Lung (tissue), 12 donors: ENCODE measurements around the gene TOM1L2. TPM values are rescaled to one million over a fixed set of nuclear protein-coding genes. Genes with fewer than 3 reads are reported as not detected.

Experiments
- ATAC-seq: fragments of 200-7000 bp; cut with Tn5 transposase; one replicate; pipeline ENCODE4 v1.9.1; 2020; ENCODE audit warnings: moderate number of reproducible peaks; ENCODE audit not compliant: insufficient read depth, low FRiP score
- DNase-seq, 3 donors: peaks; one replicate each; pipeline ENCODE4 v3.0.0-alpha.2; 2013 to 2017
- H3K27ac ChIP-seq, 2 donors: one replicate each; pipeline ENCODE4 v1.5.1; 2013; ENCODE audit warnings: mild to moderate bottlenecking in 2 of 2, moderate library complexity in 2 of 2, control low read depth in 1 of 2, inconsistent platforms in 1 of 2, low read depth in 1 of 2, low read length in 1 of 2
- H3K27me3 ChIP-seq, 3 donors: one replicate each; pipeline ENCODE4 v1.5.1; 2013; ENCODE audit warnings: low read length in 2 of 3; ENCODE audit not compliant: control insufficient read depth in 3 of 3, insufficient read depth in 3 of 3
- H3K36me3 ChIP-seq, 4 donors: one replicate each; pipeline ENCODE4 v1.5.1; 2013; ENCODE audit warnings: low read length in 4 of 4, mild to moderate bottlenecking in 1 of 4, moderate library complexity in 1 of 4; ENCODE audit not compliant: control insufficient read depth in 4 of 4, insufficient read depth in 4 of 4
- H3K4me1 ChIP-seq, 5 donors: one replicate each; pipeline ENCODE4 v1.5.1; 2013; ENCODE audit warnings: low read length in 5 of 5, mild to moderate bottlenecking in 2 of 5, moderate library complexity in 1 of 5; ENCODE audit not compliant: control insufficient read depth in 5 of 5, insufficient read depth in 5 of 5
- H3K4me3 ChIP-seq: one replicate; pipeline ENCODE4 v1.5.1; 2013; ENCODE audit warnings: mild to moderate bottlenecking, control low read depth, moderate library complexity
- H3K9ac ChIP-seq, 2 donors: one replicate each; pipeline ENCODE4 v1.5.1; 2013; ENCODE audit warnings: low read length in 2 of 2, control low read depth in 1 of 2; ENCODE audit not compliant: insufficient read depth in 1 of 2
- H3K9me3 ChIP-seq, 4 donors: one replicate each; pipeline ENCODE4 v1.5.1; 2013; ENCODE audit warnings: low read length in 3 of 4, mild to moderate bottlenecking in 1 of 4, moderate library complexity in 1 of 4; ENCODE audit not compliant: control insufficient read depth in 4 of 4, insufficient read depth in 3 of 4
- WGBS, 2 donors: extraction: QIAGEN DNeasy Blood & Tissue Kit; methylation state at CpG; one replicate each; pipeline ENCODE4 v1.1.7; 2013; 5-methylcytosine and 5-hydroxymethylcytosine counted together
- polyA plus RNA-seq, 2 donors: library from polyadenylated mRNA; stranded (reverse); fragments of 200-250 nt; gene quantifications; one replicate each; pipeline ENCODE4 v1.2.1, GENCODE V29; 2013
- total RNA-seq, 2 donors: library from RNA; depleted of rRNA in 1 of 2; stranded (reverse); fragments of >200 nt in 1 of 2; gene quantifications; one replicate each; pipeline ENCODE4 v1.2.1, GENCODE V29; 2014 to 2021
- TF ChIP-seq, protein P1 (sequence below): IDR thresholded peaks from 2 replicates; pipeline ENCODE4 v1.5.1; 2012; ENCODE audit warnings: mild to moderate bottlenecking; ENCODE audit errors: control extremely low read depth, extremely low read depth
- donor health status: control.
- donor health status: control.
- donor health status: Bipolar disorder and iron deficiency.
- donor health status: healthy.
- donor health status: DM: yes; HTN: yes; CAD: no.

Gene TOM1L2
- total and polyA plus RNA-seq, 4 donors, result 21.5 to 56.5 (median 35.8) TPM

DNA sequence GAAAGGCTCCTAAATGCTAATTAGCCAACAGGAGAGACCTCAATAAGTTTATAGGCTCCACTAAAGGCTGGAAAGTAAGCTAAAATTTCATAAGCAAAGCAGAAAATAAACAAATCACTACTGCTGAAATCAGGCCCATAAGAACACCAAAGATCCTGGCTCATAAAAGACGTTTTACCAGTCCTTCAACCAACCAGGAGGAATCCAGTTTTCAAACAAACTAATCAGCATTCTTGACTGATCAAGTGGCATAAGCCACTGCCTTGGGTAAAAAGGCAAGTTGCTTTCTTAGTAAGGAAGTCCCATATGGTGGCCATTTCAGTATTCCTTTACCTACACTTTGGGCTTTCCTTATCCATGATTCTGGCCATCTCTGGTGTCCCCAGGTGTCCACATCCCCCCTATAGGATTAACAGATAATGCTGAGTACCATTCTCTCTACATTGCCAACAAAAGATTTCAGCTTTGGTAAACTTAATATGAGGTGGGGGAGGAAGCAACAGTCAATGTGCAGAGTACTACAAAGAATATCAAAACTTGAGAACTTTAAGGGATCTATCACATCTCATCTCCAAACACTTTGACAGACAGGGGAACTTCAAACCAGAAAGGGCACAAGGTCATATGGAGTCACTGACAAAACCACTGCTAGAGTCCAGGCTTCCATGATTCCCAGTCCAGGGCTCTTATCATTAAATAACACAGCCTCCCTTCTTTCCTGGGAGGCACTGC, 1.3 kb downstream of the TOM1L2 start:
- TF ChIP-seq, protein P1, sequence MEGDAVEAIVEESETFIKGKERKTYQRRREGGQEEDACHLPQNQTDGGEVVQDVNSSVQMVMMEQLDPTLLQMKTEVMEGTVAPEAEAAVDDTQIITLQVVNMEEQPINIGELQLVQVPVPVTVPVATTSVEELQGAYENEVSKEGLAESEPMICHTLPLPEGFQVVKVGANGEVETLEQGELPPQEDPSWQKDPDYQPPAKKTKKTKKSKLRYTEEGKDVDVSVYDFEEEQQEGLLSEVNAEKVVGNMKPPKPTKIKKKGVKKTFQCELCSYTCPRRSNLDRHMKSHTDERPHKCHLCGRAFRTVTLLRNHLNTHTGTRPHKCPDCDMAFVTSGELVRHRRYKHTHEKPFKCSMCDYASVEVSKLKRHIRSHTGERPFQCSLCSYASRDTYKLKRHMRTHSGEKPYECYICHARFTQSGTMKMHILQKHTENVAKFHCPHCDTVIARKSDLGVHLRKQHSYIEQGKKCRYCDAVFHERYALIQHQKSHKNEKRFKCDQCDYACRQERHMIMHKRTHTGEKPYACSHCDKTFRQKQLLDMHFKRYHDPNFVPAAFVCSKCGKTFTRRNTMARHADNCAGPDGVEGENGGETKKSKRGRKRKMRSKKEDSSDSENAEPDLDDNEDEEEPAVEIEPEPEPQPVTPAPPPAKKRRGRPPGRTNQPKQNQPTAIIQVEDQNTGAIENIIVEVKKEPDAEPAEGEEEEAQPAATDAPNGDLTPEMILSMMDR, result no peak
- DNase-seq, result peak in 2 of 3 donors; percentile 39 to 61
- no peaks in the 10 kb centered on the region for H3K9me3 ChIP-seq
- H3K27me3 ChIP-seq, result no peaks in the 10 kb centered on the region
- peaks cover 0 to 3% (median 0%) of the 10 kb centered on the region in 4 donors for H3K36me3 ChIP-seq
- peaks cover 2 to 20% (median 9%) of the 10 kb centered on the region in 5 donors for H3K4me1 ChIP-seq
- H3K4me3 ChIP-seq, result no peak overlapping the region
- ATAC-seq, result no peak
- 25 to 72% methylated on average over 1 of the region's 1 CpG for WGBS, 2 donors
- H3K9ac ChIP-seq, result peak overlapping the region in 1 of 2 donors; percentile 76
- H3K27ac ChIP-seq, result peak overlapping the region; percentile 90 to 98

DNA sequence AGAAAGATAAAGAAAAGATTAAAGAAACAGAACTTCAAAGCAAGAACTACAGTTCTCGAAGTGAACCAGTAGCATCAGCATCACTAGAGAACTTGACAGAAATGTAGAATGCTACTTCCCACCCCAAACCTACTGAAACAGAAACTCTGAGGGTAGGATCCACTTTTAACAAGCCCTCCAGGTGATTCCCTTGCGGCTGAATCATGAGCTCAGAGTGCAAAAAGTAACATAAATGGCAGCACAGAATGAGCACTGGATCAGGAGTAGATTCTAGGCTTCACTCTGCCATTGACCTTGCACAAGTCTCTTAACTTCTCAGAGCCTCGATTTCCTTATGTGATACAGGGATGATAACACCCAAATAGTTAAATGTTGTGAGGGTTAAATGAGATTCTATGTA, 5.8 kb downstream of the TOM1L2 start:
- DNase-seq (no peak), ATAC-seq (no peak)
- 89 to 90% methylated on average over 3 of the region's 3 CpGs for WGBS, 2 donors
- Histone ChIP-seq H3K9ac (no peak overlapping the region), H3K27me3 (no peaks in the 10 kb centered on the region), H3K27ac (no peak overlapping the region), H3K4me1 (peaks cover 4 to 17% (median 11%) of the 10 kb centered on the region in 5 donors), H3K9me3 (no peaks in the 10 kb centered on the region), H3K36me3 (no peaks in the 10 kb centered on the region), H3K4me3 (no peak overlapping the region)
- TF ChIP-seq, protein P1, result no peak

DNA sequence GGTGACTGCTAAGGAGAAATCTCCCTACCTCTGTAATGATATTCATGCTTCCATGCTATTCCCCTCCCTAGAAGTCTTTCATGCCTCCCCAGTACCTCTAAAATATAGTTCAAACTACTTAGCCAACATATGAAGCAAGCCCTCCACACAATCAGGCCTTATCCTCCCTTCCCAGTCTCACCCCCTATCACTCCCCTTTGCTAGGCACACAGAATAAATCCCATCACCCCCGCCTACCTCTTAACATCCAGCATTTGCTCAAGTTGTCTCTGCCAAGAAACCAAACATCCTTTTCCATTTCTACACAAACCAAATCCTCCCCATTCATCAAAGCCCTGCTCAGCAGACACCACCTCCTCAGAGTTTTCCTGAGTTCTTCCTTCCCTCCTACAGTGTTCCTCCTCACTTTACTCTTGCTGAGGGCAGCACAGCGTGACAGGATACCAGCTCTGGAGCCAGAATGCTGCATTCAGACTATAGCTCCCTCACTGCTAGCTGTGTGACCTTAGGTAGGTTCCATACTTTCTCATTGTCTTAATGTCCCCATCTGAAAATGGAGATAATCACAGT, 7.0 kb downstream of the TOM1L2 start:
- ATAC-seq (no peak), DNase-seq (no peak)
- 74 to 88% methylated on average over 2 of the region's 2 CpGs for WGBS, 2 donors
- no peak overlapping the region for H3K9ac ChIP-seq
- peaks cover 2 to 13% (median 5%) of the 10 kb centered on the region in 5 donors for H3K4me1 ChIP-seq
- H3K9me3 ChIP-seq, result no peaks in the 10 kb centered on the region
- TF ChIP-seq, protein P1, result no peak
- H3K27me3 ChIP-seq, result no peaks in the 10 kb centered on the region
- no peak overlapping the region for H3K27ac ChIP-seq
- no peak overlapping the region for H3K4me3 ChIP-seq
- H3K36me3 ChIP-seq, result no peaks in the 10 kb centered on the region
